ENCODE results near the gene SYT6.

The SYT6 gene

GRCh38 chr1:114116086-114116485 lies 37.6 kb downstream of the SYT6 start:
- no peak for DNase-seq

- no peak for DNase-seq
These were observed 39.2 kb downstream of the SYT6 start for GRCh38 chr1:114114185-114115094.

GRCh38 chr1:114113411-114114184 lies 40.1 kb downstream of the SYT6 start:
- no peak for DNase-seq

- DNase-seq = no peak
These were observed 40.9 kb downstream of the SYT6 start for GRCh38 chr1:114112775-114113174.

GRCh38 chr1:114111731-114112641 lies 41.7 kb downstream of the SYT6 start:
- DNase-seq = no peak

GRCh38 chr1:114109981-114110380 lies 43.7 kb downstream of the SYT6 start:
- no peak for DNase-seq

GRCh38 chr1:114108751-114109255 lies 44.9 kb downstream of the SYT6 start:
- no peak for DNase-seq

- no peak for DNase-seq
These were observed 45.9 kb downstream of the SYT6 start for GRCh38 chr1:114107474-114108435.

GRCh38 chr1:114105421-114105979 lies 48.2 kb downstream of the SYT6 start:
- DNase-seq = no peak

GRCh38 chr1:114104949-114105348 lies 48.7 kb downstream of the SYT6 start:
- DNase-seq = no peak

- no peak for DNase-seq
These were observed 49.7 kb downstream of the SYT6 start for GRCh38 chr1:114103992-114104391.

GRCh38 chr1:114102136-114102535 lies 51.5 kb downstream of the SYT6 start:
- DNase-seq = no peak

GRCh38 chr1:114100148-114100547 lies 53.5 kb downstream of the SYT6 start:
- DNase-seq = no peak

GRCh38 chr1:114099268-114099667 lies 54.4 kb downstream of the SYT6 start:
- no peak for DNase-seq

GRCh38 chr1:114097109-114097508 lies 56.6 kb downstream of the SYT6 start:
- DNase-seq = no peak

GRCh38 chr1:114094675-114095074 lies 59.0 kb downstream of the SYT6 start:
- DNase-seq = no peak

- DNase-seq = no peak
These were observed 59.4 kb downstream of the SYT6 start for GRCh38 chr1:114094363-114094634.

GRCh38 chr1:114093624-114094362 lies 59.9 kb downstream of the SYT6 start:
- DNase-seq = no peak

GRCh38 chr1:114092186-114093062 lies 61.2 kb downstream of the SYT6 start:
- no peak for DNase-seq

GRCh38 chr1:114091711-114092110 lies 62.0 kb downstream of the SYT6 start:
- DNase-seq = no peak
